ENCODE data around the gene ZNF516. TPM values are rescaled to one million over a fixed set of nuclear protein-coding genes. Genes with fewer than 3 reads are reported as not detected.

ZNF516 gene
- total RNA-seq, 1 experiment from 2014 or later, result 22.6 TPM

DNA sequence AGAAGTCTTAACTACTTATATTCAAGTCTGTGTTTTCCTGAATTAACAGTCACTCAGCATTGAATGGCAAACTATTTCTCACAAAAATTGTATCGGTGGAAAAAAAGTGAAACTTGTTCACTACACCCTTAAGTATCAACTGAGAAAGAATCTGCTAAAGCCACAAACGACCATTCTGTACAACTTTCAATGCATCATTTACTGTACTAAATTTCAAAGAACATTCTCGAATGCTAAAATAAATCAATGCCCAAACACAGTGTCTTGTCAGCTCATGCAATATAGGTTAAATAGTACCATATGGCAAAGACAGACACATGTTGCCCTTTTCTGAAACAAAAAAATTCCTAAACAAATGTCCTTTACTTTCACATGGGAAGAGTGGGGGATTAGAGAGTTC lies 9.0 kb downstream of the ZNF516 start:
- Histone ChIP-seq H4K20me1 (ENCODE audit: control insufficient read depth, insufficient read depth, insufficient read length) (no peaks in the 10 kb centered on the region), H3K14ac (ENCODE audit: insufficient read depth, low read length) (no peak overlapping the region), H2AK5ac (ENCODE audit: insufficient read length, low read length) (no peak overlapping the region), H3K56ac (ENCODE audit: insufficient read length, low read depth, low read length) (no peak overlapping the region), H3K4me2 (ENCODE audit: insufficient read depth, insufficient read length, low read length) (no peak overlapping the region), H3K23me2 (ENCODE audit: insufficient read length, low read depth, low read length, poor library complexity, severe bottlenecking) (peaks cover 5% of the 10 kb centered on the region), H4K8ac (replicated peaks; ENCODE audit: insufficient read length, low read depth, low read length) (no peak overlapping the region), H4K91ac (ENCODE audit: insufficient read length, low read depth, low read length) (no peak overlapping the region), H3K79me1 (ENCODE audit: insufficient read depth, low read depth, low read length, poor library complexity, severe bottlenecking) (peaks cover 2% of the 10 kb centered on the region), H3K9ac (ENCODE audit: extremely low read depth, insufficient read length, low read length) (no peak overlapping the region), H3K27ac (ENCODE audit: insufficient read length, low read depth, low read length) (no peak overlapping the region), H2BK15ac (ENCODE audit: low read depth, low read length) (no peak overlapping the region), H3K18ac (ENCODE audit: insufficient read length, low read depth, low read length) (no peak overlapping the region), H2AFZ (ENCODE audit: low read length) (no peak overlapping the region), H3T11ph (ENCODE audit: low read length) (no peak overlapping the region), H3K79me2 (ENCODE audit: insufficient read depth, low read length) (no peaks in the 10 kb centered on the region; the same call in 1 of the 2 replicates), H3K9me3 (ENCODE audit: control insufficient read depth, low read depth, low read length) (no peaks in the 10 kb centered on the region), H3K23ac (ENCODE audit: insufficient read length, low read depth, low read length) (no peak overlapping the region), H2BK20ac (ENCODE audit: low read depth, low read length, poor library complexity, severe bottlenecking) (no peak overlapping the region), H2BK120ac (ENCODE audit: low read depth, low read length, poor library complexity, severe bottlenecking) (no peak overlapping the region), H4K5ac (ENCODE audit: insufficient read length, low read depth, low read length) (no peak overlapping the region), H3K4ac (ENCODE audit: low read depth, low read length) (no peak overlapping the region), H2BK12ac (ENCODE audit: insufficient read length, low read depth, low read length) (no peak overlapping the region), H3K27me3 (ENCODE audit: insufficient read depth, low read length) (no peaks in the 10 kb centered on the region; the same call in 1 of the 2 replicates), H3K4me1 (ENCODE audit: insufficient read depth, low read length) (peaks cover 16% of the 10 kb centered on the region), H2BK5ac (ENCODE audit: insufficient read length, low read length) (no peak overlapping the region)
- H3K9me3 Mint-ChIP-seq, result no peaks in the 10 kb centered on the region
- DNase-seq, result no peak
- H3K4me1 Mint-ChIP-seq, result peaks cover 64 to 65% of the 10 kb centered on the region in 2 experiments
- no CpG with 5 or more reads among the region's 3 CpGs for WGBS (ENCODE audit: extremely low coverage, insufficient read length, low lambda C conversion rate)
- TF ChIP-seq, protein P1, sequence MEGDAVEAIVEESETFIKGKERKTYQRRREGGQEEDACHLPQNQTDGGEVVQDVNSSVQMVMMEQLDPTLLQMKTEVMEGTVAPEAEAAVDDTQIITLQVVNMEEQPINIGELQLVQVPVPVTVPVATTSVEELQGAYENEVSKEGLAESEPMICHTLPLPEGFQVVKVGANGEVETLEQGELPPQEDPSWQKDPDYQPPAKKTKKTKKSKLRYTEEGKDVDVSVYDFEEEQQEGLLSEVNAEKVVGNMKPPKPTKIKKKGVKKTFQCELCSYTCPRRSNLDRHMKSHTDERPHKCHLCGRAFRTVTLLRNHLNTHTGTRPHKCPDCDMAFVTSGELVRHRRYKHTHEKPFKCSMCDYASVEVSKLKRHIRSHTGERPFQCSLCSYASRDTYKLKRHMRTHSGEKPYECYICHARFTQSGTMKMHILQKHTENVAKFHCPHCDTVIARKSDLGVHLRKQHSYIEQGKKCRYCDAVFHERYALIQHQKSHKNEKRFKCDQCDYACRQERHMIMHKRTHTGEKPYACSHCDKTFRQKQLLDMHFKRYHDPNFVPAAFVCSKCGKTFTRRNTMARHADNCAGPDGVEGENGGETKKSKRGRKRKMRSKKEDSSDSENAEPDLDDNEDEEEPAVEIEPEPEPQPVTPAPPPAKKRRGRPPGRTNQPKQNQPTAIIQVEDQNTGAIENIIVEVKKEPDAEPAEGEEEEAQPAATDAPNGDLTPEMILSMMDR (conservative IDR thresholded peaks at IDR 0.05), result no peak
- no peak overlapping the region for H3K27ac Mint-ChIP-seq
- H3K36me3 Mint-ChIP-seq (ENCODE audit: insufficient read depth in 1 of 3, low read depth in 3 of 3), result peaks cover 0 to 2% (median 0%) of the 10 kb centered on the region in 3 experiments; a peak in 3 of 7 replicates
- no peak overlapping the region for H3K4me3 Mint-ChIP-seq
- H3K27me3 Mint-ChIP-seq (ENCODE audit: low read depth), result peaks cover 26% of the 10 kb centered on the region

All from H9 (cell line).